Parathyroid adenoma (tissue), 2 donors: ENCODE data around the gene CA5A.

ENCODE experiments used
- H2AFZ ChIP-seq: fragments of 300-600 bp; sonication (generic); one replicate; pipeline ENCODE4 v1.7.0; 2017; ENCODE audit warnings: antibody characterized with exemption, mild to moderate bottlenecking
- H3K27ac ChIP-seq: fragments of 300-600 bp; sonication (generic); one replicate; pipeline ENCODE4 v1.7.0; 2017
- H3K27me3 ChIP-seq: fragments of 300-600 bp; sonication (generic); one replicate; pipeline ENCODE4 v1.7.0; 2017; ENCODE audit warnings: low read length; ENCODE audit not compliant: control insufficient read depth, insufficient read depth
- H3K36me3 ChIP-seq: fragments of 300-600 bp; sonication (generic); one replicate; pipeline ENCODE4 v1.7.0; 2017; ENCODE audit warnings: low read length; ENCODE audit not compliant: control insufficient read depth, insufficient read depth
- H3K4me1 ChIP-seq: fragments of 300-600 bp; sonication (generic); one replicate; pipeline ENCODE4 v1.7.0; 2017; ENCODE audit warnings: control low read depth
- H3K4me2 ChIP-seq: fragments of 300-600 bp; sonication (generic); one replicate; pipeline ENCODE4 v1.7.0; 2017; ENCODE audit warnings: low read length
- H3K4me3 ChIP-seq: fragments of 300-600 bp; sonication (generic); one replicate; pipeline ENCODE4 v1.7.0; 2017; ENCODE audit warnings: low read depth, low read length
- H3K79me2 ChIP-seq: fragments of 300-600 bp; sonication (generic); one replicate; pipeline ENCODE4 v1.7.0; 2017; ENCODE audit warnings: control low read depth
- H3K9ac ChIP-seq: fragments of 300-600 bp; sonication (generic); one replicate; pipeline ENCODE4 v1.7.0; 2017; ENCODE audit warnings: mild to moderate bottlenecking
- H3K9me3 ChIP-seq: fragments of 300-600 bp; sonication (generic); one replicate; pipeline ENCODE4 v1.7.0; 2017; ENCODE audit warnings: low read length; ENCODE audit not compliant: control insufficient read depth
- CTCF ChIP-seq: fragments of 300-600 bp; sonication (generic); IDR thresholded peaks from one replicate; pipeline ENCODE4 v1.7.0; 2017; ENCODE audit warnings: antibody characterized with exemption, mild to moderate bottlenecking
- donor health status: primary hyperparathyroidism.

The CA5A gene

GRCh38 chr16:87844120-87844733 lies 92.1 kb downstream of the CA5A start:
- Histone ChIP-seq H3K9ac (no peak overlapping the region), H3K27me3 (no peaks in the 10 kb centered on the region), H2AFZ (no peak overlapping the region), H3K79me2 (no peaks in the 10 kb centered on the region), H3K27ac (no peak overlapping the region), H3K4me3 (no peak overlapping the region), H3K9me3 (no peaks in the 10 kb centered on the region), H3K4me1 (no peaks in the 10 kb centered on the region), H3K4me2 (no peak overlapping the region), H3K36me3 (no peaks in the 10 kb centered on the region)
- TF ChIP-seq CTCF, result no peak

- H3K4me3 ChIP-seq, result no peak overlapping the region
- no peak overlapping the region for H3K9ac ChIP-seq
- no peaks in the 10 kb centered on the region for H3K4me1 ChIP-seq
- H3K9me3 ChIP-seq, result no peaks in the 10 kb centered on the region
- no peak overlapping the region for H3K4me2 ChIP-seq
- TF ChIP-seq CTCF, result no peak
- no peak overlapping the region for H2AFZ ChIP-seq
- H3K79me2 ChIP-seq, result no peaks in the 10 kb centered on the region
- no peak overlapping the region for H3K27ac ChIP-seq
- H3K36me3 ChIP-seq, result no peaks in the 10 kb centered on the region
- H3K27me3 ChIP-seq, result no peaks in the 10 kb centered on the region
Observed at GRCh38 chr16:87843678-87844105, 92.6 kb downstream of the CA5A start.

- no peak overlapping the region for H3K27ac ChIP-seq
- H3K79me2 ChIP-seq, result no peaks in the 10 kb centered on the region
- no peaks in the 10 kb centered on the region for H3K9me3 ChIP-seq
- H2AFZ ChIP-seq, result no peak overlapping the region
- TF ChIP-seq CTCF, result no peak
- no peaks in the 10 kb centered on the region for H3K27me3 ChIP-seq
- H3K36me3 ChIP-seq, result no peaks in the 10 kb centered on the region
- H3K9ac ChIP-seq, result no peak overlapping the region
- no peaks in the 10 kb centered on the region for H3K4me1 ChIP-seq
- H3K4me2 ChIP-seq, result no peak overlapping the region
- no peak overlapping the region for H3K4me3 ChIP-seq
Observed at GRCh38 chr16:87842209-87842869, 94.0 kb downstream of the CA5A start.

DNA sequence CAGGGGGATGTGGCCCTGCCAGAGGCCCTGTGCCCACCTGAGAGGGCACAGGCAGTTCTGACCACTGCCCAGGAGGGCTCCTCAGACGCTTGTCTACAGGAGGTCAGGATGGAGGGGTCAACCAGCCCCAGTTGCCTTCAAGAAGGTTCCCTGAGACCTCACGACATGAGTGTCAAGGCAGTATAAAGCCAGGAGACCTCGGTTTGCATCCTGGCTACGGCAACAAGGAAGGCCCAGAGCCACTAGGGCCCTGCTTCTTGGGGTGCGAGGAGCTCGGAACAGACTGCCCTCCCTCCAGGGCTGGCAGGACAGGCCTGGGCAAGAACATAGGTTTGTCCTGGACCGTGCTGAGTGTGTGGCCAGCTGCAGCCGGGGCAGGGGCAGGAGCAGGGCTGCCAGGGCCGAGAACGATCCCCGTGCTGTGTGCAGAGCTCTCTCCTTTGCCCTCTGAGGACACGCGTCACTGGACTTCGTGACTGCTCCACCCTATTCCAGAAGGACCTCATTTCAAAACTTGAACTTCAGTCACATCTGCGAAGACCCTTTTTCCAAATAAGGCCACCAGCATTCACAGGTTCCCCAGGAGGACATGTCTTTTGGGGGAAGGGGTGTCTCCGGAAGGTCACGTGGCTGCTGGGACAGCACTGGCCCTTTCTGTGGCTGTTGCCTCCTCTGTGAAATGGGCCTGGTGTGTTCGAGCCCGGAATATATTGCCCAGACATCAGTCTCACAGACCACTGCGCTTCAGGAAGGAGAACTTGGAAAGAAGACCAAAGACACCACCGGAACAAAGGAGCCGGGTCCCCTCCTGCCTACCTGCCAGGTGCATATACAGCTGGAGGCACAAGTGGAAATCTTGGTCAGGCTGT lies 94.8 kb downstream of the CA5A start:
- H3K4me2 ChIP-seq, result no peak overlapping the region
- H3K36me3 ChIP-seq, result no peaks in the 10 kb centered on the region
- H3K9me3 ChIP-seq, result no peaks in the 10 kb centered on the region
- H2AFZ ChIP-seq, result no peak overlapping the region
- no peaks in the 10 kb centered on the region for H3K79me2 ChIP-seq
- H3K9ac ChIP-seq, result no peak overlapping the region
- no peak overlapping the region for H3K27ac ChIP-seq
- no peak overlapping the region for H3K4me3 ChIP-seq
- H3K27me3 ChIP-seq, result no peaks in the 10 kb centered on the region
- no peak for TF ChIP-seq CTCF
- no peaks in the 10 kb centered on the region for H3K4me1 ChIP-seq
